ENCODE data around the gene TNFAIP8.
A peak's percentile ranks its signal among the peaks of the same experiment; 100 is the strongest.

The TNFAIP8 gene

DNA sequence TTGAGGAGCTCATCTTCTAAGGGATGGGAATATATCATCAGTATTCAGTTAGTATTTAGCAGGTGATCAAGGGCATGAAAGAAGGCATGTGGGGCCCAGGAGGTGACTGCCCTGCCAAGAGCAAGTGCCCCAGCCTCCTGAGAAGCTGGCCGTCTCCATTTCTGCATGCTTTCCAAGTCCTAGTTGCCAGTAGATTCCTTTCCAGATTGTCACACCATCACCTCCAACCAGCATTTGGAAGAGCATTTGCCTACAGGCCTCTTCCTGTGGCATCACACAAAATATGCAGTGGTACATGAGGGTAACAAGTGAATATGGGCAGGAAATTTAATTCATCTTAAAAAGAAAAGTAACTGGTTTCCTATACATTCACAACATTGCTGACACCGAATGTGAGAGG, 7.5 kb downstream of the TNFAIP8 start:
- Mint-ChIP-seq H3K27ac (peak overlapping the region; percentile 93), H3K27me3 (no peaks in the 10 kb centered on the region), H3K36me3 (ENCODE audit: low read depth) (peaks cover 77% of the 10 kb centered on the region), H3K4me3 (peak overlapping the region; percentile 99), H3K4me1 (ENCODE audit: low read depth) (peaks cover 100% of the 10 kb centered on the region), H3K9me3 (no peaks in the 10 kb centered on the region)

DNA sequence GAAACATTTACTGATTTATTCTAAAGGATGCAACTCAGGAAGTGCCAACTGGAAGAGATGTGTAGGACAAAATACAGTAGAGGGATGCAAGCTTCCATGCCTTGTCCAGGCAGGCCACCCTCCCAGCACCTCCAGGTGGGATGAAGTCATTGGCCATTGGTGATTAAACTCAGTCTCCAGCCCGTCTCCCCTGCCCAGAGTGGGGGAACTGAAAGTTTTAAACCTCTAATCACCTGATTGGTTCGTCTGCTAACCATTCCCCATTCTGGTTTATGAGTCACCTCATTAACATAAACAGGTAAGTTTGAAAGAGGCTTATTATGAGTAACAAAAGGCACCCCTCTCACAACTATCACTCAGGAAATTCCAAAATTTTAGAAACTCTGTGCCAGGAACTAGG, 8.1 kb downstream of the TNFAIP8 start:
- H3K4me1 Mint-ChIP-seq (ENCODE audit: low read depth): peaks cover 100% of the 10 kb centered on the region
- H3K27me3 Mint-ChIP-seq: no peaks in the 10 kb centered on the region
- H3K27ac Mint-ChIP-seq: peak overlapping the region; percentile 93
- peaks cover 75% of the 10 kb centered on the region for H3K36me3 Mint-ChIP-seq (ENCODE audit: low read depth)
- H3K9me3 Mint-ChIP-seq: no peaks in the 10 kb centered on the region
- peak overlapping the region; percentile 99 for H3K4me3 Mint-ChIP-seq

DNA sequence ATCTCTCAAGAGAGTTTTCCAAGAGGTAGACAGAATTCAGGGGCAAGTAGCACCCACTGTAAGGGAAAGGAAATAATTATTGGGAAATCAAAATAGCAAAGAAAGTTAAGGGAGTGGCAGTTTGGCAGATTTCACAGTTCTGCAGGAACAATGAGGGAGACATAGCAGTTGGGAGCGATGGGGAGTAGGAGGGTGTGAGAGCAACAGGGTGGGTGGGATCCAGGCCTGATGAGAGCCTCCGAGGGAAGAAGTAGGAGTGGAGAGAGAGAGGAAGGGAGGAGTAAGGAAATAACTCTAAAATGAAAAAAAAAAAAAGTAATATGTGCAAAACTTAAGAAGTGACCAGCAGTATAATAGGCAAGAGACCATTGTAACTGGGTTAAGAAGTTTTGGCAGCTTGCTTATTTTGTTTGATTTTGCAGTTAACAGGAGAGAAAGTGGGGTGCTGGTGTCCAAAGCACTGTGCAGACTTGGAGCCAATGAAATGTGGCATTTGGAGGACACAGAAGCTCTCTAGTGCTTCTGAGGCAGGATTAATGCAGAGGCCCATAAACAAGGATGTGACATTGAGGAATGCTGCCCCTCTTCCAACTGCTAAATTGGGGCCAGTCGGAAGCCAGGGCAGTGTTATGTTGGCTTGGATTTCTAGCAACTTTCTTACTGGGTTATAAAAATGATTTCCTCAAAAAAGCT, 10.2 kb downstream of the TNFAIP8 start:
- H3K4me1 Mint-ChIP-seq (ENCODE audit: low read depth): peaks cover 100% of the 10 kb centered on the region
- H3K9me3 Mint-ChIP-seq: no peaks in the 10 kb centered on the region
- H3K4me3 Mint-ChIP-seq: peak overlapping the region; percentile 83
- H3K27ac Mint-ChIP-seq: peak overlapping the region; percentile 99
- H3K36me3 Mint-ChIP-seq (ENCODE audit: low read depth): peaks cover 77% of the 10 kb centered on the region
- no peaks in the 10 kb centered on the region for H3K27me3 Mint-ChIP-seq

DNA sequence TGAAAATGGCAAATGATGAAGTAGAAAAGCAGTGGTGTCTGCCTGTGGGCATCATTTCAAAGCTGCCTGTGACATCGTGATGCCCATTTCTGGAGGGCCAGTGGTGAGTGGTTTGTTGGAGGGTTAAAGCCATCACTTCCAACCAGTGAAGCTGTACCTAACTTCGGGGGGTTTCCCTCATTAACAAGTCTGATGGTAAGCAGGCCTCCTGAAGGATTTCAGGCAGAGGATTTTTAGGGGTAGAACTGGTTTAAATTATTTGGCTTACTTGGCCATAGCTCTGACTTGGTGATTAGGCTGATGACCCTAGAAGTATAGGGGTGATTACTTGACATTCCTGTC, 10.7 kb downstream of the TNFAIP8 start:
- H3K4me3 Mint-ChIP-seq: peak overlapping the region; percentile 83
- no peaks in the 10 kb centered on the region for H3K27me3 Mint-ChIP-seq
- H3K4me1 Mint-ChIP-seq (ENCODE audit: low read depth): peaks cover 100% of the 10 kb centered on the region
- H3K27ac Mint-ChIP-seq: peak overlapping the region; percentile 99
- peaks cover 78% of the 10 kb centered on the region for H3K36me3 Mint-ChIP-seq (ENCODE audit: low read depth)
- no peaks in the 10 kb centered on the region for H3K9me3 Mint-ChIP-seq

DNA sequence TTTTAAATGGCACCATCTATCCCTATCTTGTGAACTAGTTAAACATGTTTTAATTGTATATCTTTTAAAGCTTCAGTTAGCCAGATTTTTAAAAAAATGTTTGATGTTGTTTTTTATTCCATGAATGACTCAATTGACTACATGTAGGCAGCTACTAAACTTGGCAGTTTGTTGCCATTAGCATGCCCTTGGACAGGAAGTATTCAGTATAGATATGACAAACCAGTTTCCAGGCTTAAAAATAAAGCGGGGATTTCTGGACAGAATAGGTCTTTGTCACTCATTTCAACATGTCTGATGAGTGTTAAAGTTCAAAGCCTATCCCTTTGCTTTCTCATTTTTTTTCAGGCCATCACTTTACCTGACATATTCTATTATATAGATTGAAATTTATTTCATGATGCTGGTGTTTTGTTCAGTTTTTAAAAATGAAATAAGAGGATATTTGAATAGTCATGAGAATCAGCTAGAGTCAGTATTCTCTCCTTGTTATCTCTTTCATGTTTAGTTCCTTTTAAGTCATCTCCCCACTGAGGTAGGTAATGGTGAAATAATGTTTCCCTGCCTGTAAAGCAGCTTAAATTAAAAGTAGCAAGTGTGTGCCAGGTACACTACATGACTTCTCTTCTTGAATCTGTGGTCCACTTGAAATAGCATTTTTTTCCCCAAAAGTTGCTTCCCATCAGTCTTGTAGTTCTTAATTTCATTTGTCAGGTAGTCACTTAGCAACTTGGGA, 11.9 kb downstream of the TNFAIP8 start:
- Mint-ChIP-seq H3K27ac (peak overlapping the region; percentile 99), H3K36me3 (ENCODE audit: low read depth) (peaks cover 71% of the 10 kb centered on the region), H3K9me3 (no peaks in the 10 kb centered on the region), H3K27me3 (no peaks in the 10 kb centered on the region), H3K4me1 (ENCODE audit: low read depth) (peaks cover 91% of the 10 kb centered on the region), H3K4me3 (peak overlapping the region; percentile 83)

DNA sequence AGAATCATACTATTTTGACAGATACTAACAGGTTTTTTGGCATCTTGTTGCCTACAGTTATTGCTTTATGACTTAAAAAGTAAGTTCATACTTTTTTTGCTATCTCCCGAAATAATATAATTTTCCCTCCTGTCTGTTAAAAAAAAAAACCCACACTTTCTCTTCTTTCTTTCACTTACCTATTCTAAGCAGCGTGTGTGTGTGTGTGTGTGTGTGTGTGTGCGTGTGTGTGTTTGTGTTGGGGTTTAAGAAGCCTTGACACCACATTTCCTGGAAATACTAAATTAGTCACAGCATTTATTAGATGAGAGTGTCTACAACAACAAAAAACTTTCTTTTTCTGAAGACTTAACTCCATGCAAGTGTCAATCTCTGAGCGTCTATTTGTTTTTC, 12.4 kb downstream of the TNFAIP8 start:
- peaks cover 70% of the 10 kb centered on the region for H3K36me3 Mint-ChIP-seq (ENCODE audit: low read depth)
- H3K9me3 Mint-ChIP-seq: no peaks in the 10 kb centered on the region
- peak overlapping the region; percentile 83 for H3K4me3 Mint-ChIP-seq
- peaks cover 90% of the 10 kb centered on the region for H3K4me1 Mint-ChIP-seq (ENCODE audit: low read depth)
- H3K27me3 Mint-ChIP-seq: no peaks in the 10 kb centered on the region
- H3K27ac Mint-ChIP-seq: peak overlapping the region; percentile 99

DNA sequence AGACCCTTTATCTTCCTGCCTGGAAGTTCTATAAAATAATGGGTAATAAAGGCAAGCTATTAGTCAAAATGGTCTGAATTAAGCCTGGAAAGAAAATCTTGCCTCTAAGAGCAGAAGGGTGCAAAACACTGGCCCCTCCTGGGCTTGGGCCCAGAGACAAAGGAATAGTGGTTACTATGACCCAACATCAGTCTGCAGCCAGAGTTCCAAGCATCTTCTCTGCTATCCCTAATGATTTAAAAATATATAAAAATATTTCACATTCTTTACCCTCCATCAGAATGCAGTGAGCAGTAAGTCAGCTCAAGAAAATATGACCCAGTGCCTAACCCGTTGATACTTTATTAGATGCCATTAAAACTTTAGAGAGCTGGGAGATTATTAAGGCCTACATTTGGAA, 14.7 kb downstream of the TNFAIP8 start:
- H3K27me3 Mint-ChIP-seq: no peaks in the 10 kb centered on the region
- peak overlapping the region; percentile 99 for H3K27ac Mint-ChIP-seq
- peaks cover 88% of the 10 kb centered on the region for H3K4me1 Mint-ChIP-seq (ENCODE audit: low read depth)
- peaks cover 67% of the 10 kb centered on the region for H3K36me3 Mint-ChIP-seq (ENCODE audit: low read depth)
- peak overlapping the region; percentile 14 for H3K4me3 Mint-ChIP-seq
- H3K9me3 Mint-ChIP-seq: no peaks in the 10 kb centered on the region

DNA sequence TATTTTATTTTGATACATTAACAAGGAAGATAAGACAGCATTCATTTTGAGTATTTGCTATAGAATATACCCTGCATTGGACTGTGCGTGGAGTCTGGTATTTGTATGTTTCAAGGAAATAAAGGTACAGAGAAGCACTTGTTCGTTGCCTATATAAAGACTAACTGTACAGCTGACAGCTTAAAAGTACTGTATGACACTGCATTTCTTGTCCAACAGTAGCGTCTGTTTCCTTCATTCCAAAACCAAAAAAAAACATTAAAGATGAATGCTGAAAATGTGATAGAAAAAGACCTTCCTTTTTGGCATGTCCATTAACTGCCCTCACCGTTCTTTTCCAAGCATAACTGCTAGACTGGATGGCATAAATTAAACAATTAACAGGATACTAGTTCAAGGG, 15.3 kb downstream of the TNFAIP8 start:
- H3K36me3 Mint-ChIP-seq (ENCODE audit: low read depth): peaks cover 62% of the 10 kb centered on the region
- peak overlapping the region; percentile 0 for H3K4me3 Mint-ChIP-seq
- H3K27me3 Mint-ChIP-seq: no peaks in the 10 kb centered on the region
- peaks cover 86% of the 10 kb centered on the region for H3K4me1 Mint-ChIP-seq (ENCODE audit: low read depth)
- H3K27ac Mint-ChIP-seq: peak overlapping the region; percentile 99
- no peaks in the 10 kb centered on the region for H3K9me3 Mint-ChIP-seq

DNA sequence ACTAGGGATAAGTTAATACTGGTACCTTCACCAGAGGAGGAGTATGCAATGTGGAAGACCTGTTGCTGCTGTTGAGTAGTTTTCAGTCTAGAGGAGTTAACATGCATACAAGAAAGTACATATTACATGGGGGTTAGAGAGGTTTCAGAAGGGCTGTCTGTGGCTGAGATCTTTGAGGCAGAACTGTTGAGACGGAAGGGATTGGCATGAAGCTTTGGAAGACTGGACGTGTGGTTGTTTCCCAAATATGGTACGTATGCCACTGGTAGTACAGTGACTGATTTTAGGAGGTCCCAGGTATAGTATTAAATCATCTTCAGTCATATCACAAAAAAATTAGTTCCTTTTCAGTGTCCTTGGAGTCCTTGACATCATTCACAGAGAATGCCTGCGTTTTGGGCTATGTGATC, 17.6 kb downstream of the TNFAIP8 start:
- no peaks in the 10 kb centered on the region for H3K27me3 Mint-ChIP-seq
- no peaks in the 10 kb centered on the region for H3K9me3 Mint-ChIP-seq
- H3K36me3 Mint-ChIP-seq (ENCODE audit: low read depth): peaks cover 69% of the 10 kb centered on the region
- peak overlapping the region; percentile 83 for H3K27ac Mint-ChIP-seq
- H3K4me3 Mint-ChIP-seq: peak overlapping the region; percentile 0
- peaks cover 86% of the 10 kb centered on the region for H3K4me1 Mint-ChIP-seq (ENCODE audit: low read depth)

DNA sequence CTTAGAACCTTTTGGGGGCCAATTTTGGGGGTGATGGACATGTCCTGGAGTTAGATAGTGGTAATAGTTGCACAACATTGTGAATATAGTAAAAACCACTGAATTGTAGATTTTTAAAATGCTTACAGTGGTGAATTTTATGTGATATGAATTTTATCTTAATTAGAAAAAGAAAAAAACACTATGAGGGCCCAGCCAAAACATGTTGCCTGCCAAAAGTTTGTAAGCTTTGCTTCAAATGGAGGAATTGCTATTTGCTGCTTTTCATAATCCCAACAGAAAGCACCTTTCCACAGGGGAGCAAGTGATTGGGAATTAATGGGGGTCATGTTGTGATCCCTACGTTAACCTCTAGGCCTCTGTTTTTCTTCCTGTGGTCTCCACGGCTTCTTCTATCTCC, 19.1 kb downstream of the TNFAIP8 start:
- peaks cover 85% of the 10 kb centered on the region for H3K4me1 Mint-ChIP-seq (ENCODE audit: low read depth)
- H3K9me3 Mint-ChIP-seq: no peaks in the 10 kb centered on the region
- peaks cover 67% of the 10 kb centered on the region for H3K36me3 Mint-ChIP-seq (ENCODE audit: low read depth)
- no peaks in the 10 kb centered on the region for H3K27me3 Mint-ChIP-seq
- no peak overlapping the region for H3K4me3 Mint-ChIP-seq
- H3K27ac Mint-ChIP-seq: peak overlapping the region; percentile 49

DNA sequence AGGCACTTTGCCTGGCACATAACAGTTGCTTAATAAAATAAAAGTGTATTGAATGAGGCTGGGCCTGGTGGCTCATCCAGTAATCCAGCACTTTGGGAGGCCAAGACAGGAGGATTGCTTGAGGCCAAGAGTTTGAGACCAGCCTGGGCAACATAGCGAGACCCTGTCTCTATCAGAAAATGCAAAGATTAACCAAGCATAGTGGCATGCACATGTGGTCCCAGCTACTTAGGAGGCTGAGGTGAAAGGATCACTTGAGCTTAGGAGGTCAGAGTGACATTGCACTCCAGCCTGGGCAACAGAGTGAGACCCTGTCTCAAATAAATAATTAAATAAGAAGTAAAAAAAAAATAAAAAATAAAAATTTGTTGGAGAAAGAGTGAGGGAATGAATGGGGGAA, 21.2 kb downstream of the TNFAIP8 start:
- H3K27ac Mint-ChIP-seq: peak overlapping the region; percentile 63
- H3K36me3 Mint-ChIP-seq (ENCODE audit: low read depth): peaks cover 62% of the 10 kb centered on the region
- H3K9me3 Mint-ChIP-seq: no peaks in the 10 kb centered on the region
- H3K4me3 Mint-ChIP-seq: no peak overlapping the region
- H3K27me3 Mint-ChIP-seq: no peaks in the 10 kb centered on the region
- peaks cover 84% of the 10 kb centered on the region for H3K4me1 Mint-ChIP-seq (ENCODE audit: low read depth)

DNA sequence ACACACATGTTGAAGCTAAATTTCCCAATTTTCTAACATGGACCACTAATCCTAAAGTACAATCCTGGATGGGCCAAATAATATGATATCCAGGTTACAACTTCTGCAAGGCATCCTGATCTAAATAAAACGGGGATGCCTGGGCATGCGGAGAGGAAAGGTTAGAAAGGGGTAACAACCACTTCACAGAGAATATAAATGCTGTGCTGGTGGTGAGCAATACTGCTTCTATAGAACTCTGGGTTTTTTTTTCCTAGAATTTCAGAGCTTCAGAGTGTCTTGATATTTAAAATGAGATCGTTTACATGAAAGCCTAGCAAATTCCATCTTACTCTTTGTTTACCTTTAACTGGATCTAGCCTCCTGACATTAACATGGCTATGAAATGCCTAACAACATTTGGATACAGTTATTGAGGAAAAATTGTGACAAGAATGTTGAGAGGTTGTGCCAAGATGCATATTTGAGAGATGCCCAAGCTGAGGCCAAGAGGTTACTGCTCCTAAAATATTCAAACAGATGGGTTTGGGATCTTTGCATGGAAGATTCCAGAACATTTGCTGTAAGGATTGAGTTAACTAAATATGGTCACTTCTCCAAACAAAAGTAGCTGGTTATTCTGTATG, 22.4 kb downstream of the TNFAIP8 start:
- Mint-ChIP-seq H3K27ac (peak overlapping the region; percentile 88), H3K36me3 (ENCODE audit: low read depth) (peaks cover 63% of the 10 kb centered on the region), H3K4me1 (ENCODE audit: low read depth) (peaks cover 87% of the 10 kb centered on the region), H3K4me3 (peak overlapping the region; percentile 32), H3K27me3 (no peaks in the 10 kb centered on the region), H3K9me3 (no peaks in the 10 kb centered on the region)

DNA sequence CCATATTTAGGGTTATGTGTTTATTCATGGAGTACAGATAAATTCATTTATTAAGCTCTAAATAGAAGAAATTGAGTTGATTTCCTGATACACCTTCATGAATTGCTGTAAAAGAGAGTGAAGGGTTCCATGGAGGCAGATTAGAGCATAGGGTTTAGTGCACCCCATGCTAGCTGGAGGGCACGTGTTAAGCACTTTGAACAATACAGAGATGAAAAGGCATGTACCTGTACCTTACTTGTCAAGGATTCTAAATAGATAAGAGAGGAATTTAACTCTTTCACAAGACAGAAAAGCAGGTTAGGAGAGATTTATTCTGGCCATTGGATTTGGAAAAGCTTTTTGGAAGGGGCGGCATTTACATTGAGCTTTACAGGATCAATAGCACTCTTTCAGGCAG, 23.3 kb downstream of the TNFAIP8 start:
- Mint-ChIP-seq H3K27ac (peak overlapping the region; percentile 88), H3K36me3 (ENCODE audit: low read depth) (peaks cover 65% of the 10 kb centered on the region), H3K9me3 (no peaks in the 10 kb centered on the region), H3K27me3 (no peaks in the 10 kb centered on the region), H3K4me1 (ENCODE audit: low read depth) (peaks cover 89% of the 10 kb centered on the region), H3K4me3 (no peak overlapping the region)

DNA sequence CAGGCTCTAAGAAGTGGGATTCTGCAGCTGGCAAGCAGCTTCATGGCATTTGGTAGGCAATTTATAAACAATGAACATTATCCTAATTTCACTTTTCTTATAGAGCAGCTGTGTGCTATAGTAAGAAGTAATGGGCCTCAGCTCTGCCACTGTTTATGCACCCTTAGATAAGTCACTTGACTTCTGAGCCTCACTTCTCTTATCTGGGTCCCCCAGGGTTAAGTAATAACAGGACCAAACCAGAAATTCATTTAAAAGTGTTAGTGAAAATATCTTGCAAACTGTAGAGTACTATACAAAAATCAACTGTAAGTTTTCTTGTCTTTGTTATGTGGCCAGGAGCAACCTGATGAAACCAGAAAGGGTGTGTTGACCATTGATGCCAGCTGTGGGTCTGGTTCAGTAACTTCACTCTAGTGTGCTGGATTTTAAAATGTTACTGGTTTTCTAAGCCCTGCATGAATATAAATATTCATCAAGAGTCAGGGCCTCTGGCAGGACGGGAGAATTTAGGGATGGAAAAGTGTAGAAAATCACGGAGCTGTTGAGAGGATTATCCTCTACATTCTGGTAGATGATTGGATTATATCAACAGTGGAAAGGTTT, 24.2 kb downstream of the TNFAIP8 start:
- H3K9me3 Mint-ChIP-seq: no peaks in the 10 kb centered on the region
- no peaks in the 10 kb centered on the region for H3K27me3 Mint-ChIP-seq
- peaks cover 65% of the 10 kb centered on the region for H3K36me3 Mint-ChIP-seq (ENCODE audit: low read depth)
- peaks cover 89% of the 10 kb centered on the region for H3K4me1 Mint-ChIP-seq (ENCODE audit: low read depth)
- peak overlapping the region; percentile 88 for H3K27ac Mint-ChIP-seq
- H3K4me3 Mint-ChIP-seq: no peak overlapping the region

DNA sequence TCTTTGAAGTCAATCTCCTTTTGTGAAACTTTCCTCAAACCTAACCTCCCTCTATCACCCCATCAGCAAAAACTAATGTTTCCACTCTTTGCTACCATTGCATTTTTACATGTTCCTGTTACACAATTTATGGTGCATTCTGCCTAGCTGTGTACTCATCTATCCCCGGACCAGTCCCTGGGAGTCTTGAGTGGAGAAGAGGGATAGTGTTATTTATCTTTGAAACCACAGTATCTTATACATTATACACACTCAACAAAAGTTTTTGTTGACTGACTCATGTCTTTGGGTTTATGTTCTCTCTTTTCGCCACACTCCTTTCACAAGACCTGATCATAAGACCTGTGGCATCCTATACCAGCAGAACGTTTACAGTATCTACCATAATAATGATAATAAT, 26.4 kb downstream of the TNFAIP8 start:
- H3K36me3 Mint-ChIP-seq (ENCODE audit: low read depth): peaks cover 69% of the 10 kb centered on the region
- H3K4me3 Mint-ChIP-seq: no peak overlapping the region
- H3K9me3 Mint-ChIP-seq: no peaks in the 10 kb centered on the region
- H3K27me3 Mint-ChIP-seq: no peaks in the 10 kb centered on the region
- H3K4me1 Mint-ChIP-seq (ENCODE audit: low read depth): peaks cover 91% of the 10 kb centered on the region
- peak overlapping the region; percentile 85 for H3K27ac Mint-ChIP-seq

All from stimulated activated naive CD8-positive, alpha-beta T cell treated with anti-CD3 and anti-CD28 coated beads, Interleukin-15, Interleukin-2, amounts not matched to agents 100 ng/mL and 50 ng/mL, for 24 hours (primary cell).